Stomach (tissue), 9 donors: ENCODE measurements around the gene CDK17. TPM values are rescaled to one million over a fixed set of nuclear protein-coding genes. Genes with fewer than 3 reads are reported as not detected.

ENCODE experiments used
- DNase-seq, 2 donors: peaks; one replicate each; pipeline versions ENCODE4 v3.0.0 to v3.0.0-alpha.2; 2013 to 2019
- H3K27ac ChIP-seq, 5 donors: fragments of 200-600 bp in 4 of 5; sonication (generic) in 4 of 5; one replicate each; pipeline ENCODE4 v1.5.1; 2013 to 2019; ENCODE audit warnings: mild to moderate bottlenecking in 1 of 5, moderate library complexity in 1 of 5
- H3K27me3 ChIP-seq, 3 donors: fragments of 200-600 bp; sonication (generic); one replicate each; pipeline ENCODE4 v1.5.1; 2017 to 2019; ENCODE audit warnings: mixed run types in 1 of 3
- H3K36me3 ChIP-seq, 4 donors: fragments of 200-600 bp; sonication (generic); 1 replicate in 3 of 4; 2 replicates in 1 of 4; pipeline ENCODE4 v1.5.1; 2016 to 2019
- H3K4me1 ChIP-seq, 4 donors: fragments of 200-600 bp; sonication (generic); one replicate each; pipeline ENCODE4 v1.5.1; 2016 to 2019
- H3K4me3 ChIP-seq, 4 donors: fragments of 200-600 bp; sonication (generic) in 3 of 4; one replicate each; pipeline ENCODE4 v1.5.1; 2016 to 2019; ENCODE audit warnings: mild to moderate bottlenecking in 1 of 4
- H3K9me3 ChIP-seq, 4 donors: fragments of 200-600 bp; sonication (generic); one replicate each; pipeline ENCODE4 v1.5.1; 2016 to 2019
- CTCF ChIP-seq, 7 experiments: fragments of 450-650 bp in 4 of 7; fragments of 200-600 bp in 3 of 7; sonication (generic) in 3 of 7; IDR thresholded peaks; one replicate each; pipeline ENCODE4 v1.5.1; 2016 to 2019; ENCODE audit warnings: antibody characterized with exemption in 7 of 7, control low read depth in 2 of 7, mild to moderate bottlenecking in 1 of 7
- EP300 ChIP-seq: sonication (generic); formaldehyde crosslinking; IDR thresholded peaks from one replicate; pipeline ENCODE4 v1.6.1; 2017; ENCODE audit warnings: antibody characterized with exemption
- POLR2A ChIP-seq, 4 donors: fragments of 450-650 bp; IDR thresholded peaks; one replicate each; pipeline ENCODE4 v1.6.1; 2016; ENCODE audit warnings: antibody characterized with exemption in 4 of 4, control low read depth in 2 of 4, mild to moderate bottlenecking in 1 of 4, moderate library complexity in 1 of 4
- POLR2AphosphoS5 ChIP-seq, 3 donors: sonication (generic); formaldehyde crosslinking; IDR thresholded peaks; one replicate each; pipeline ENCODE4 v1.6.1; 2016; ENCODE audit warnings: antibody characterized with exemption in 3 of 3
- WGBS, 5 donors: extraction: QIAGEN DNeasy Blood & Tissue Kit in 3 of 5; methylation state at CpG; one replicate each; pipeline versions ENCODE4 v1.1.5 to v1.1.7; 2013 to 2018; 5-methylcytosine and 5-hydroxymethylcytosine counted together
- intact Hi-C: fragments of 100-400 bp; cut with DNase I; formaldehyde crosslinking; loops from one replicate; pipeline ENCODE4 v1.15.1; 2023; ENCODE audit warnings: low total_unique reads
- polyA plus RNA-seq, 3 donors: library from polyadenylated mRNA; stranded (reverse); fragments of 200-250 nt; gene quantifications; one replicate each; pipeline ENCODE4 v1.2.3, GENCODE V29; 2013
- total RNA-seq, 5 donors: library from RNA; depleted of rRNA; stranded (reverse); fragments of >200 nt; gene quantifications; one replicate each; pipeline versions ENCODE4 v1.1.0 to v1.2.3, GENCODE V29; 2014 to 2016
- donor health status: healthy with polysubstance abuse.
- donor health status: Bipolar disorder and iron deficiency.
- donor health status: healthy.

Gene CDK17
- total and polyA plus RNA-seq, 8 donors: 5.4 to 137 (median 40.5) TPM

- no peak for TF ChIP-seq POLR2AphosphoS5 (IDR thresholded peaks at IDR 0.05)
- no peak for TF ChIP-seq POLR2A (IDR thresholded peaks at IDR 0.05)
- TF ChIP-seq CTCF (IDR thresholded peaks at IDR 0.05): no peak
- no peak for TF ChIP-seq EP300
- Histone ChIP-seq H3K36me3 (peaks cover 16 to 59% (median 50%) of the 10 kb centered on the region in 4 donors), H3K27me3 (no peaks in the 10 kb centered on the region), H3K4me1 (peaks cover 3 to 31% (median 16%) of the 10 kb centered on the region in 4 donors), H3K27ac (peak overlapping the region in 3 of 5 donors; percentile 34 to 69 (median 47)), H3K9me3 (no peaks in the 10 kb centered on the region), H3K4me3 (no peak overlapping the region)
- no peak for DNase-seq
- WGBS, 5 donors: 88 to 93% (median 92%) methylated on average over 6 to 7 of the region's 7 CpGs
- intact Hi-C loops: no loop called here
Observed at GRCh38 chr12:96250119-96250685, 150.0 kb downstream of the CDK17 start.

- H3K36me3 ChIP-seq: peaks cover 16 to 59% (median 50%) of the 10 kb centered on the region in 4 donors
- peak overlapping the region in 3 of 5 donors; percentile 34 to 69 (median 47) for H3K27ac ChIP-seq
- TF ChIP-seq POLR2AphosphoS5 (IDR thresholded peaks at IDR 0.05) (no peak), EP300 (no peak), CTCF (IDR thresholded peaks at IDR 0.05) (no peak), POLR2A (IDR thresholded peaks at IDR 0.05) (no peak)
- no peak for DNase-seq
- H3K27me3 ChIP-seq: no peaks in the 10 kb centered on the region
- intact Hi-C loops: no loop called here
- H3K9me3 ChIP-seq: no peaks in the 10 kb centered on the region
- WGBS, 5 donors: 82 to 90% (median 84%) methylated on average over 9 to 16 of the region's 16 CpGs
- H3K4me1 ChIP-seq: peaks cover 3 to 24% (median 8%) of the 10 kb centered on the region in 4 donors
- no peak overlapping the region for H3K4me3 ChIP-seq
Observed at GRCh38 chr12:96249196-96250118, 150.8 kb downstream of the CDK17 start.

GRCh38 chr12:96248136-96248931, 151.9 kb downstream of the CDK17 start:
- Histone ChIP-seq H3K27ac (peak overlapping the region in 1 of 5 donors; percentile 69), H3K4me1 (peaks cover 0 to 15% (median 2%) of the 10 kb centered on the region in 4 donors), H3K9me3 (no peaks in the 10 kb centered on the region), H3K4me3 (no peak overlapping the region), H3K27me3 (no peaks in the 10 kb centered on the region), H3K36me3 (peaks cover 16 to 59% (median 50%) of the 10 kb centered on the region in 4 donors)
- intact Hi-C loops: no loop called here
- 87 to 93% (median 91%) methylated on average over 17 of the region's 17 CpGs for WGBS, 5 donors
- DNase-seq: no peak
- TF ChIP-seq POLR2AphosphoS5 (IDR thresholded peaks at IDR 0.05) (no peak), CTCF (IDR thresholded peaks at IDR 0.05) (no peak), POLR2A (IDR thresholded peaks at IDR 0.05) (no peak), EP300 (no peak)

- H3K27me3 ChIP-seq: no peaks in the 10 kb centered on the region
- no peaks in the 10 kb centered on the region for H3K9me3 ChIP-seq
- H3K4me1 ChIP-seq: peaks cover 2 to 18% (median 4%) of the 10 kb centered on the region in 4 donors
- no peak for TF ChIP-seq EP300
- TF ChIP-seq POLR2A (IDR thresholded peaks at IDR 0.05): no peak
- TF ChIP-seq CTCF (IDR thresholded peaks at IDR 0.05): no peak
- no peak for TF ChIP-seq POLR2AphosphoS5 (IDR thresholded peaks at IDR 0.05)
- WGBS, 5 donors: 89 to 91% (median 90%) methylated on average over 13 of the region's 13 CpGs
- H3K4me3 ChIP-seq: no peak overlapping the region
- no peak for DNase-seq
- no peak overlapping the region for H3K27ac ChIP-seq
- intact Hi-C loops: no loop called here
- peaks cover 11 to 56% (median 50%) of the 10 kb centered on the region in 4 donors for H3K36me3 ChIP-seq
Observed at GRCh38 chr12:96247563-96247962, 152.7 kb downstream of the CDK17 start.
